ENCODE data around the gene KRTAP5-7.

- TF ChIP-seq CTCF (conservative IDR thresholded peaks at IDR 0.05; ENCODE audit: low read depth in 2 of 2) (no peak), EZH2 (IDR thresholded peaks at IDR 0.05; ENCODE audit: low read depth, unreplicated experiment) (no peak), CREB1 (CRISPR knock-in tag; IDR thresholded peaks at IDR 0.05; ENCODE audit: low read depth) (no peak), POLR2AphosphoS5 (IDR thresholded peaks at IDR 0.05; ENCODE audit: low read depth) (no peak), EZH2phosphoT487 (IDR thresholded peaks at IDR 0.05; ENCODE audit: unreplicated experiment) (no peak), NANOG (IDR thresholded peaks at IDR 0.05; ENCODE audit: borderline replicate concordance) (no peak), ZNF331 (CRISPR knock-in tag; IDR thresholded peaks at IDR 0.05; ENCODE audit: low read depth) (no peak)
Measured at GRCh38 chr11:71551711-71552110, 24.6 kb downstream of the KRTAP5-7 start.
